HG03432 (cell line): ENCODE results near the gene PPP4R3B.

Experiments used
- ATAC-seq: cut with Tn5 transposase; IDR thresholded peaks from one replicate; pipeline ENCODE4 v1.9.1; 2021; ENCODE audit warnings: mild to moderate bottlenecking, moderate library complexity; ENCODE audit not compliant: unreplicated experiment

PPP4R3B gene

DNA sequence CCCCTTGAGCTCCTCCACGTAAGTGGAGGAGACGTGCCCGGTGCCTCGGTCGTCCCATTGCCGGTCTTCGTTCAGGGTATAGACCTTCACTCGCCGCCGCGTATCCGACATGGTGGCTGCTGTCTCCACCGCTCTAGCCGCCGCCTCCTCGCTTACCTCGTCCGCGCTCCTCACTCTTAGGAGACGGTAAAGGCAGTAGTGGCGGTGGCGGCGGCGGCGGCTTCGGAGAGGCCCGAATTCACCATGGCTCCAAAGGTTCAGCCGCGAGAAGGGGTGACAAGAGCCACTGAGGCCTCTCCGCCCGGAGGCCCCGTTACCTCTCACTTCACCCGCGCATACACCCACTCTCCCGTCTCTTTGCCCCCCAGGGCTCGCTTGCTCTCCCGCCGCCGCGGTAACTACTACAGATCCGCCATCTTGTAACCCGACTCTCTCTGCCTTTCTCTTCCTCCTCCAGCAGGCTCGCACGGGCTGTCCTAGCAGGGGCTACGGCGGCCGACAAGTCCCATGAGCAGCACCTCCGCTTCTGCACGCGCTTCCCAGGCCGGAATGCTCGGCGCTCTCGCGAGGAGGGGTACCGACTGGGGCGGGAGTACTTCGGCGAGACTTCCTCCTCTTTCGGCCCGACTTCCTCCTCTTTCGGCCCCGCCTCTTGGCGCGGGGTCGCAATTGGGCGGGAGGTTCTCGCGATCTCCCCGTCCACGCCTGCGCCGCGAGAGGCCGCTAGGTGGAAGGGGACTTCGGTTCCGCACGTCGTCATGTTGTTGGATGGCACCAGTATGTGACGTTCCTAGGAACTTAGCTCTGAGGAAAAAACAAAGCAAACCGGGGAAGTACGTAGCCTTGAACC is at the start of gene PPP4R3B:
TSS of gene PPP4R3B (minus strand) at position 448 of the 850 bp plus-strand sequence. CDS start at position 111, 337 bp downstream.
- peak; percentile 90 for ATAC-seq

DNA sequence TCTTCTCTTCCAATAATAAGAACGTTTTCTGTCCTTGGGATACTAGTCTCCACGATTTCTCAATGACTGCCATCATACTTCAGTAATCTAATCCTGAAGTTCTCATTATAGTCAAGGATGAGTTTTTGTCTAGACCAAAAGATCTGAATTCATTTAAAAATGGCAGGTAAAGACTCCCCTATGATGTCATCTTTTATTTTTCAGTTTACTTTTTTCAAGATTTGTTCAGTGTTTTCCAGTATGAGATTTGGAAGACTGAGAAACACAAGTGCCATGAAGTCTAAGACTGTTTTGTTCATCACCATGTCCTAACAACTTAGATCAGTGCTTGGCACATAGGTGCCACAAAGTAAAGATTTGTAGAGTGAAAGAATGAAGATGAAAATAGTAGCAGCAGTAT is 35.8 kb upstream of the PPP4R3B start:
- no peak for ATAC-seq

DNA sequence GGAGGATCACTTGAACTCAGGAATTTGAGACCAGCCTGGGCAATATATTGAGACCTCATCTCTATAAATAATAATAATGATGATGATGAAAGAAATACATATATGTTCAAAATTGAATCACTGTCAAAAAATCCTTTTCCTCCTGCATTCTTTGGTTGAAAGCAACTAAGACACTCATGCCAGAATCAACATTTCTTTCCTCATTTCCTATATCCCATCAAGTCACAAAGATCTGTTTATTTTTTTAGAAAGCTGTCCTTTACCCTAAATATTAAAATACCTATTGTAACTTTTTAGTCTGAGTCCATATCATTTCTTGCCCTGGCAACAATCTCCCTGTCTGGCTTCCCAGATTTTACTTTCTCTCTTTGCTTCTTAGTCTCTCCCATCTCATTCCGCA is 31.8 kb upstream of the PPP4R3B start:
- ATAC-seq = no peak

DNA sequence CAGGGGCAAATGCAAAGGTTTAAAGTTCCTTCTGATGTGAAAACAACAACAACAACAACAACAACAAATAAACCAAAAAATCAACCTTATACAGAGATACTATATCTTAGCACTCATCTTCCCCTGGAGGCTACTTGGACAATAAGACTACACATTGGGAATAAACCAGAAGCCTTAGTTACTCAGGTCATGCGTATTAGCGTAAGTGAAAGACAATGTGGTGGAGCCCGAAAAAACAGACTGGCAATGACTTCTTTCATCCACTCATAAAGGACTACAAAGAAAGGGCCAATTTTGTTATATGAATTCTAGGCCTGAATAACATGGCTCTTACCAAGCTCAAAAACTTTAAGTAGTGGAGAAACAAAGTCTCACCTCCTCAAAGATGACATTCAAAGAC is 19.4 kb upstream of the PPP4R3B start:
- ATAC-seq = no peak

DNA sequence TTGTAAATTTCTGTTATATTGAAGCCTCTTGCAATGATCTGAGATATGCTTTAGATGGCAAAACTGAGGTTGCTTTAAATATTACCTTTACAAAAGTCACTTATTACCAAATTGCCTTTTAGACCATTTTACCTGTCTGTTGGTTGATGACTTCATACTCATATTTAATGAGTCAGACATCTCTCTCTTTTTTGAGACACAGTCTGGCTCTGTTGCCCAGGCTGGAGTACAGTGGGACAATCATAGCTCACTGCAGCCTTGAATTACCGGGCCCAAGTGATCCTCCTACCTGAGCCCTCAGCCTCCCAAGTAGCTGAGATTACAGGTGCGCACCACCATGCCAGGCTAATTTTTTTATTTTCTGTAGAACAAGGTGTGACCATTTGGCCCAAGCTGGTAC is 11.5 kb upstream of the PPP4R3B start:
- no peak for ATAC-seq

DNA sequence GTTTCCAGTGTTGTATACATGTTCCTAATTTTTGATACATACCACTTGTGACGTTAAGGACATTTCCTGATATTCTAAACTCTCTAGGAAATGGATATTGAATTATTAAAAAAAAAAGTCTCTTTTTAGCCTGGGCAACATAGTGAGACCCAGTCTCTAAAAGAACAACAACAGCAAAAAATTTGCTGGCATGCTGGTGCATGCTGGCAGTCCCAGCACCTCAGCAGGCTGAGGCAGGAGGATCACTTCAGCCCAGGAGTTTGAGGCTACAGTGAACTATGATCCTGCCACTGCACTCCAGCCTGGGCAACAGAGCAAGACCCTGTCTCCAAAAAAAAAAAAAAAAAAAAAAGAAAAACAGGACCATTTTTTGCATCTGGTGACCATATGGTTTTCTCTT is 10.5 kb upstream of the PPP4R3B start:
- no peak for ATAC-seq

DNA sequence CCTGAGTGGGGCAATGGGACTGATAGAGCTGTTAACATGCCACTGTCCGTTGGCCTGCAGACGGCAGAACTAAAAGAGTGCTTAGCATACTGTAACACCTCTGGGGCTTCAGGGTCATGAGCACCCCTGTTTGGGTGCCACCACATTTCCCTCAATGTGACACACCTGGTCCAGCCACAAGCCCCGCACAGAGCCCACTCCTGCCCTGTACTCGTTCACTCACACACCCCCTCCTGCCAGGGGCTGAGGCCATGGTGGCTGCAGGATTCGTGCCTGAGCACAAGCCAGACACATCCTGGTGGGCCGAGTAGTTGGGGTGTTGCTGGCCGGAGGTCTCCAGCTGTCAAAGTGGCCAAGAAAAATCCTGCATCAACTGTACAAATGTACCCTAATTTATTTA is 4.4 kb upstream of the PPP4R3B start:
- no peak for ATAC-seq

DNA sequence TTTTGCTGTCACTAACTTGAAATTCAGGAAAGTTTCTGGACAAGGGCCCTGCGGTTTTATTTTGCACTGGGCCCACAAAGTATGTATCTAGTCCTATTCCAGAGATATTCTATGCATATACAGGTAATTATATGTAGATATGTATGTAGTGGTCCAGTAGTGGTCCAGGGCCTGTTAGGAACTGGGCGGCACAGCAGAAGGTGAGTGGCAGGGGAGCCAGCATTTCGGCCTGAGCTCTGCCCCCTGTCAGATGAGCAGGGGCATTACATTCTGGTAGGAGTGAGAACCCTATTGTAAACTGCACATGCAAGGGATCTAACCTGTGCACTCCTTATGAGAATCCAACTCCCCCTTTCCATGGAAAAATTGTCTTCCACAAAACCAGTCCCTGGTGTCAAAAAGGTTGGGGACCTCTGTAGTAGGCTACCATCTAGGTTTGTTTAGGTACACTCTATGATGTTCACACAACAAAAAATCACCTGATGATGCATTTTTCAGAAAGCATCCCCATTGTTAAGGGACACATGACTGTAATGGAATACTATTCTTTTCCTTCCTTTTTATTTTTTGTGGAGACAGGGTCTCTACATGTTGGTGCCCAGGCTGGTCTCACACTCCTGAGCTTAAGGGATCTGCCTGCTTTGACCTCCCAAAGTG is 2.8 kb upstream of the PPP4R3B start:
- no peak for ATAC-seq

DNA sequence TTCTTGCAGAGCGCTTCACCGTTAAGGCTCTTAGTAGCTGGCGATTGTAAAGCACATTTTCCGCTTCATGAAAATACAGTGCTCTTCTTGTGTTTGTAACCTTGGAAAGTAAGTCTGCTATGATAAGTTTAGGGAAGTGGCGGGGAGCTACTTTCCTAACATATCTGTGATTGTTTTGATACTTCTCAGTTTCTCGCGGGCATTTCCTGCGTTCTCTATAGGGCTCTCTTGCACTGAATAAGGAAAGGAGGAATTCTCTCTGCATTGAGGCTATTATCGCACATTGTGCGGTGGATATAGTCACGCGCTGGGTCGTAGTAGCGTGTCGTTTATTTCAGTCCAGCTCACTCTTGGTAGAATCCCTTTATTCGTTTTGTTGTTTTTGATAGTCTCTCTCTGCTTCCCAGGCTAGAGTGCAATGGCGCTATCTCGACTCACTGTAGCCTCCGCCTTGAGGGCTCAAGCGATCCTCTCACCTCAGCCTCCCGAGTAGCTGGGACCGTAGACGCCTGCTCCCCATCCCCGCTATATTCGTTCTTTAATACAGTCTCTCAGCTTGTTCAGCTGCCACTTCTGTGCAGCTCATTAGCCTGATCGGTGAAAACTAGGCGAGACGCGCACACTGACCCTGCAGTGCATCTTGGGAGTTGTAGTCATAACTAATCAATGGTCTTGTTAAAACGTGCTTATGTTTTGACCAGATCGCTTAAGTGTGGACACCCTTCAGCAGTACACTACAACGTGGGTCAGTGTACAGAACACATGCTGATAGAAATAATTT is 1.0 kb upstream of the PPP4R3B start:
- ATAC-seq = peak; percentile 44

DNA sequence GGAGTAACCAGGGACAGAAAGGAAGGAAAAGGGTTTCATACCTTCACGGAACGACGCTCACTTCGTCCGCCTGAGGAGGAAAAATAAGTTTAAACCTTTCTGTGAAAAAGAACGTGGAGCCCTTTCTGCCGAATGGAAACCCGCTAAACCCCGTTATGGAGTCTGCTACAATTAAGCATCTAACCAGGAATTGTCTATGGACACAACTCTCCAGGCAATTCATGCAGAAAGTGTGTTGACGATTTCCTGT is 528 bp upstream of the PPP4R3B start:
- no peak for ATAC-seq

DNA sequence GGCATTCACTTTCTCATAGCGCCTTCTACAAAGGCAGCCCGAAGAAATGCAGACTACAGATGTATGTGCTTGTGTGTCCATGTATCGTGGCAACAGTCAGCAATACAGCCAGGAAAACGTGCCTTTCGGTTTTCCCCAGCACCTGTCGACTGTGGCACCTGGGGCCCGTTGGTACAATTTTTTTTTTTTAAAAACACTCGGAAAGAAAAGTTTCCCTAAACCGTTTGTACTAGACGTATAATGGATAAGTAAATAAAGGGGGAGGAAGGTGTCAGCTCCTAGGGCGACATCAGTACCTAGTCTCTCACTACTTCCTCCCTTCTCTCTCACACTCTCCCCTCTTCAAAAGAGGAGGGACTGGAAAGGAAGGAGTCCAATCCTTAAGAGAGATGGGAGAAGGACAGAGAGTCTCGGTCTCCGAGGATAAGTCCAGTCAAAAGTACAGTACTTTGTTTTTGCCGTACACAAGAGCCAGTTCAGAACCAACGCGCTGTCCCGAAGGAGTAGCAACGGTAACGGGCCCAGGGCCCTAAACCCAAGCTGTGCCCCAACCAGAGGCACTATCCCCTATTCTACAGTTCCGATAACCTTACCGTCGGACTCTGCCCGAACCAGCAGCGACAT is 759 bp downstream of the PPP4R3B start:
- ATAC-seq = peak; percentile 15

DNA sequence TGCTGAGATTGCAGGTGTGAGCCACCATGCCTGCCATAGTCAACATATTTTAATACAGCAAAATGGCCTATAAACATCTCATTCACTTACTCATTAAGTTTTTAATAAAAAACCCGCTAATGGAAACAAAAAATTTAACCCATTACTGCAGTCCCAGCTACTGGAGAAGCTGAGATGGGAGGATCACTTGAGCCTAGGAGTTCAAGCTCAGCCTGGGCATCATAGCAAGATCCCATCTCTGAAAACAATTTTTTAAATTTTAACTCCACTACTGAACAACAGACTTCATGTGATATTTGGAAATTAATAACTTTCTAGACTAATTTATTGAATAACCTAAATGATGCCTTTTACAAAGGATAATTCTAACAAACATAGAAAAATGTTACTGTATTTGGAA is 5.4 kb downstream of the PPP4R3B start:
- no peak for ATAC-seq

DNA sequence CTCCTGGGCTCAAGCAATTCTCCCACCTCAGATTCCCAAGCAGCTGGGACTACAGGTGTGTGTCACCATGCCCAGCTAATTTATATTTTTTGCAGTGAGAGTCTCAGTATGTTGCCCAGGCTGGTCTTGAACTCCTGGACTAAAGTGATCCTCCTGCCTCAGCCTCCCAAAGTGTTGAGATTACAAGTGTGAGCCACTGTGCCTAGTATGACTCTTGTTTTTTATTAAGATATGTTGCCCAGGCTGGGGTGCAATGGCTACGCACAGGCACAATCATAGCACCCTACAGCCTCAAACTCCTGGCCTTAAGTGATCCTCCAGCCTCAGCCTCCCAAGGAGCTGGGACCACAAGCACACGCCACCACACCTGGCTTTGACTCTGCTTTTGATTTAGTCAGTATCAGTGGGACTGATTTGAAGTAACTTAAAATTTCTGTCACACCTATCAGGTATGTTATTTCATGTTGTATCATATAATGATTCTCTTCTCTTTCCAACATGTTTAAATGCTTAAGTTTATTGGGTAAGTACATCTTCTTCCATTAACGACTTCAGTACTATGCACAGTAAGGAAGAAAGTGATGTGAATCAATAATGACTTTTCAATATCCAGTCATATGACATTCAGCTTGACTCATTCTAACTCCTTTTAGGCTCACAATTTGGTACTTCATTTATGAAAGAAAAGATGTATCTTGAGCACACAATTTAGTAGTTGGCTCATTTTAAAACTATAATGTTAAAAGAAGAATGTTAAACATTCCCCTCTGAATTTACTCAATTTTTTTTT is 6.3 kb downstream of the PPP4R3B start:
- ATAC-seq = no peak

DNA sequence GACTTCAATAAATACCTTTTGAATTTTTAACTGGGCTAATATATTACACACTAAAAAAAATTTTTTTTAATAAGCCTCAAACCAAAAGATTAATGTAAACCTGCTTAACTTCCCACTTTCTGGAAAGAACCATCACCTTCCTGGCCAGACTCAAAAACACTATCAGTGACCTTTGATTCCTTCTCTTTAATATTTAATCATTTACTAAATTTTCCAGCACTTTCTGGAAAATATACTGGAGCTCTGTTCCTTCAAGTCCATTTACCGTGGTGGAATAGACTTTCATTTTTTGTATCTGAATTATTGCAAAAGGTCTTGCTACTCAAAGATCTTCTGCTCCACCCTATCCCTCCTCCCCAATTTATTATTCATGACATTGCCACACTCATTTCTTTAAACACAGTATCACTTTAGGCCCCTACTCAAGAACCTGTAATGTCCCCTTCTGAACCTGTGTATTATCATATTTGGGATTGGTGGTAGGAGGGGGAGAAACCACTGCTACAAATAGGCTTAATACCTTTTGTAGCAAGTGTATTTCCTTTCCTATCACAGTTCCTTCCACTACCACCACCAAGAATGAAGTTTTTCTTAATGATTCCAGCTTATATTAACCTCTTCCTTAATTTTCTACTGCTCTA is 7.4 kb downstream of the PPP4R3B start:
- no peak for ATAC-seq

DNA sequence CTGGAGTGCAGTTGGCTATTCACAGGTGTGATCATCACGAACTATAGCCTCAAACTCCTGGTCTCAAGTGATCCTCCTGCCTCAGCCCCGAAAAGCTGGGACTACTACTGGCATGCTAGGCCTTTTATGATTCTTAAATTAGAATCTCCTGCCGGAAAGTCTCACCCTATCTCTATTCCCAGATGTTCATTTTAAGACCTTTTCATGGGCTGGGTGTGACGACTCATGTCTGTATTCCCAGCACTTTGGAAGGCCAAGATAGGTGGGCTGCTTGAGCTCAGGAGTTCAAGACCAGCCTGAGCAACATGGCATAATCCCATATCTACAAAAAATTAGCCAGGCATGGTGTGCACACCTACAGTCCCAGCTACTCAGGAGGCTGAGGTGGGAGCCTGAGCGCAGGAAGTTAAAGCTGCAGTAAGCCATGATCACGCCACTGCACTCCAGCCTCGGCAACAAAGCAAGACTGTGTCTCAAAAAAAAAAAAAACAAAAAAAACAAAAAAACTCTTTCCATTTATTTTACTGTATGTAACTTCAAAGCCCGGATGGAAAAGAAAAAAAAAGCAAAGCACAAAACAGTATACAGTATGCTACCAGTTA is 8.1 kb downstream of the PPP4R3B start:
- ATAC-seq = no peak

DNA sequence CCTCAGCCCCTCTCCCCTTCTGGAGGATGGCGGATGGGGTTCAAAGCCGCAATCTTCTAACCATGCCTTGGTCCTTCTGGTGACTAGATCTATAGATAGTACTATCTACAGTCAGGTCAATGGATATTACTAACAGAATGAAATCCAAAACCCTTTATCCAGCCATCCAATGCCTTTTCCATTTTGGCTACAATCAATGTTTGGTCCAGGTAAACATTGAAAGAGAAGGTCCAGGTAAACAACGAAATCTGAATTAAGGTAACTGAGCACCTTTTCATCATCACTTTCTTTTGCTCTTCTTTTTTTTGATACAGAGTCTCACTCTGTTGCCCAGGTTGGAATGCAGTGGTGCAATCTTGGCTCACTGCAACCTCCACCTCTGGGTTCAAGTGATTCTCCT is 9.7 kb downstream of the PPP4R3B start:
- no peak for ATAC-seq

DNA sequence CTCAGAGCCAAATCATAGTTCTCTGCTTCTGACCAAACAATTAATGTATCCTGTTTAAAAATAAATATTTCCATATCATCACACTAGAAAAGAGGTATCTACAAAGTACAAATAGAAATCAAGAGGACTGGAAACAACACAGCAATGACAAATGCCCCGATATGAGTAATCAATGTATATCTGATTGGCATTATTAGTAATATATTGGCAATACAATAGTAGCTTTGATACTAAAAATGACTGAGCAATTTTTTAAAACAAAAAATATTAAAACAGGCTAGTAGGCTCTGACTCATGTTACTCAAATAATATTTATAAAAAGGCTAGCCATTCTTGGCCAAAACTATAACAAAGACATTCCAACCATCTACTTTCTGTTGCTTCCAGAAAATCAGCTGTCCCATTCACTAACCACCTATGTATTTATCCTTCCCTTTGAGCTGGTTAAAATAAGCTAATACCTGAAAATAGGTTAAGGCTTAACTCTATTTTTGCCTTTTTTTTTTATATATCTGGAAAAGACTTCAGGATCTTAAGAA is 13.3 kb downstream of the PPP4R3B start:
- ATAC-seq = no peak

DNA sequence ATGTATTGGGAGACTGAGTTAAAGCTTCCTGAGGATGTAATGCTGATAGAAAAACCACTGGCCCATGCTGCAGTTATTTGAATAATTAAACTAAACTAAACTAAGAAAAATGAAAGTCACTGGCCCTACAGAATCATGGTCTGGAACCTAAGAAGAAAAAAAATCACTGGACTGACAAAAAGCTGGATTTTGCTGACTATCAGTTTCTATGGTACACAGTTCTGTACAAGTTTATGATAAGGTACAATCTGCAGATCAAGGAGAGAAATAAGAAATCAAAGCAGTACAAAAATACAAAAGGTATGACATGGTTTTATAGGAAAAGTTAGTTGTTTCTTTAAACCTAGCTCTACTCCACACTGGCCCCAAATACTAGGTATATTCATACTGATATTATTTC is 15.6 kb downstream of the PPP4R3B start:
- ATAC-seq = no peak

DNA sequence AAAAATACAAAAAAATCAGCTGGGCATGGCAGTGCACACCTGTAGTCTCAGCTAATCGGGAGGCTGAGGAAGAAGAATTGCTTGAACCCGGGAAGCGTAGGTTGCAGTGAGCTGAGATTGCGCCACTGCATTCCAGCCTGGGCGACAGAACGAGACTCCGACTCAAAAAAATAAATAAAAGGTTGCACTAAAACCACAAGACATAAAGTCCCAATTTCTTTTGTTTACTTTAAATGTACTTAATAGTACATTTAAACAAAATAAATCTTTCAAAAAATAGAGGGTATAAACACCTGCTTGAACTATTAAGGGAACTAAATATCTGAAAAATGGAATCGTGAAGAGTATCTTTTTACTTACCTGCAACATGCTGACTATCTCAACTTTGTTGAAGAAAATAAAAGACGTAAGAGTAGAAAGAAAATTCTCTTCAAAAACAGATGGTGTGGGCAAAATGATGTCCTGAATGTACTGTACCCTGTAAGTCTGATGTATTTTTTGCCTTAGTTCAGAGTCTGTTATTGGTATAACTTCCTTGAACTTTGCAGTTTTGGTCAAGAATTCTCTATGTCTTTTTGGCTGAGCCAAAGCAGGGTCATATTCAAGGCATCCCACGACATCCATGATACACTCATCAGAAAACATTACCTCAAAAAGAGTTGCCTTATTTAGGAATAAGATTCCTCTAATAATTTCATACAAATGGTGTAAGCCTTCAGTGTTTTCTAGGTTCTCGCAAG is 19.2 kb downstream of the PPP4R3B start:
- no peak for ATAC-seq
